ENCODE measurements around the gene OLIG3. TPM values are rescaled to one million over a fixed set of nuclear protein-coding genes. Genes with fewer than 3 reads are reported as not detected.

OLIG3 gene
- polyA plus RNA-seq, 2 donors = 0.02 TPM; not detected in 1

DNA sequence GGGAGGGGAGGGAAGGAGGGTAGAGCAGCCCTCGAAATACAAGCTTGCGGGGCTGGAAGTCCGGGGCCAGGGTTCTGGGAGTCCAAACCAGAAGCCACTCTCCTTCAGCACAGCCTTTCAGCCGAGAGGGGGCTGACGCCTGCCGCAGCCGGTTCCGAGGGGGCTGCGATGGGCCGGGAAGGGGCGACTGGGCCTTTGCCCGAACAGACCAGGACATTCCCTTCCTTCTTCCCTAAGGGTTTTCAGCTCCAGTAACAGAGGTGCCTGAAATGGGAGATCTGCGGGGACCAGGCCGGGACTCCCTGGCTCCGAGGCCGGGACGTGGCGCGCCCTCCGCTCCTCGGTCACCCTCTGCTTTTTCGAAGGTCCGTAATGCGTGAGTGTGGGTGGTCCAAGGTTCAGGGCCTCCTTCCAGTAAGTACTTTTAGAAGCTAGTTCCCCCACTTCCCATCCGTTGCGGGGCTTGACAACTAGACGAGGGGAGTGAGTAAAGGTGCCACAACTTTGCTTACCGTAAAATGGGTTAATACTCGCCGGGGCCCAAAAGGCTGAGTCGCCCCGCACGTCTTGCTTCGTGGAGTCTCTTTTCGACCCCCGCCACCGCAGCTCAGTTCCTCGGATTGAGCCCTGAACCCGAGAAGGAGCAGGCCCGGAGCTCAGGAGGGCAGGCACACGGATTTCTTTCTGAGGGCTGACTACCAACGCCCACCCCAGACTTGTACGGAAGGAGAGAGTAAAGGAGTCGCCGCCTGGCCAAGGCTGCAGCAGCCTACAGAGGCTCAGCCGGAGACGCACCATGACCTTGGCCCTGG, 2.9 kb upstream of the OLIG3 start:
- Histone ChIP-seq H3K36me3 (ENCODE audit: control insufficient read depth in 2 of 2, insufficient read depth in 2 of 2, low read length in 1 of 2) (no peaks in the 10 kb centered on the region), H3K4me1 (ENCODE audit: control insufficient read depth in 2 of 2, insufficient read depth in 2 of 2, low read length in 1 of 2) (peaks cover 15 to 21% of the 10 kb centered on the region in 2 donors), H3K27ac (ENCODE audit: low read depth in 2 of 2, low read length in 1 of 2) (no peak overlapping the region), H3K4me3 (ENCODE audit: low read depth in 1 of 2, low read length in 2 of 2) (peak overlapping the region; percentile 1 to 16), H3K27me3 (ENCODE audit: control insufficient read depth in 1 of 2, insufficient read depth in 2 of 2, low read length in 2 of 2) (peaks cover 10 to 55% of the 10 kb centered on the region in 2 donors), H3K9me3 (ENCODE audit: control insufficient read depth in 2 of 2, insufficient read depth in 1 of 2, low read depth in 1 of 2, low read length in 1 of 2) (peaks cover 0 to 10% of the 10 kb centered on the region in 2 donors)
- 11 to 13% methylated on average over 47 of the region's 47 CpGs for WGBS, 2 donors

- H3K27me3 ChIP-seq (ENCODE audit: control insufficient read depth in 1 of 2, insufficient read depth in 2 of 2, low read length in 2 of 2) = peaks cover 10 to 55% of the 10 kb centered on the region in 2 donors
- no peak overlapping the region for H3K4me3 ChIP-seq (ENCODE audit: low read depth in 1 of 2, low read length in 2 of 2)
- H3K4me1 ChIP-seq (ENCODE audit: control insufficient read depth in 2 of 2, insufficient read depth in 2 of 2, low read length in 1 of 2) = peaks cover 15 to 21% of the 10 kb centered on the region in 2 donors
- H3K27ac ChIP-seq (ENCODE audit: low read depth in 2 of 2, low read length in 1 of 2) = no peak overlapping the region
- H3K36me3 ChIP-seq (ENCODE audit: control insufficient read depth in 2 of 2, insufficient read depth in 2 of 2, low read length in 1 of 2) = no peaks in the 10 kb centered on the region
- peaks cover 0 to 10% of the 10 kb centered on the region in 2 donors for H3K9me3 ChIP-seq (ENCODE audit: control insufficient read depth in 2 of 2, insufficient read depth in 1 of 2, low read depth in 1 of 2, low read length in 1 of 2)
- WGBS, 2 donors = 10 to 13% methylated on average over 17 of the region's 17 CpGs
These were observed 2.2 kb upstream of the OLIG3 start for GRCh38 chr6:137496368-137496767.

GRCh38 chr6:137495703-137496336, 1.6 kb upstream of the OLIG3 start:
- Histone ChIP-seq H3K4me3 (ENCODE audit: low read depth in 1 of 2, low read length in 2 of 2) (no peak overlapping the region), H3K4me1 (ENCODE audit: control insufficient read depth in 2 of 2, insufficient read depth in 2 of 2, low read length in 1 of 2) (peaks cover 15 to 21% of the 10 kb centered on the region in 2 donors), H3K36me3 (ENCODE audit: control insufficient read depth in 2 of 2, insufficient read depth in 2 of 2, low read length in 1 of 2) (no peaks in the 10 kb centered on the region), H3K27ac (ENCODE audit: low read depth in 2 of 2, low read length in 1 of 2) (no peak overlapping the region), H3K27me3 (ENCODE audit: control insufficient read depth in 1 of 2, insufficient read depth in 2 of 2, low read length in 2 of 2) (peaks cover 14 to 55% of the 10 kb centered on the region in 2 donors), H3K9me3 (ENCODE audit: control insufficient read depth in 2 of 2, insufficient read depth in 1 of 2, low read depth in 1 of 2, low read length in 1 of 2) (peaks cover 0 to 10% of the 10 kb centered on the region in 2 donors)
- 11 to 12% methylated on average over 29 of the region's 29 CpGs for WGBS, 2 donors

GRCh38 chr6:137494988-137495702, 951 bp upstream of the OLIG3 start:
- Histone ChIP-seq H3K4me3 (ENCODE audit: low read depth in 1 of 2, low read length in 2 of 2) (no peak overlapping the region), H3K36me3 (ENCODE audit: control insufficient read depth in 2 of 2, insufficient read depth in 2 of 2, low read length in 1 of 2) (no peaks in the 10 kb centered on the region), H3K9me3 (ENCODE audit: control insufficient read depth in 2 of 2, insufficient read depth in 1 of 2, low read depth in 1 of 2, low read length in 1 of 2) (peaks cover 0 to 10% of the 10 kb centered on the region in 2 donors), H3K27ac (ENCODE audit: low read depth in 2 of 2, low read length in 1 of 2) (no peak overlapping the region), H3K4me1 (ENCODE audit: control insufficient read depth in 2 of 2, insufficient read depth in 2 of 2, low read length in 1 of 2) (peaks cover 15 to 21% of the 10 kb centered on the region in 2 donors), H3K27me3 (ENCODE audit: control insufficient read depth in 1 of 2, insufficient read depth in 2 of 2, low read length in 2 of 2) (peaks cover 17 to 55% of the 10 kb centered on the region in 2 donors)
- 11 to 12% methylated on average over 41 of the region's 41 CpGs for WGBS, 2 donors

GRCh38 chr6:137493218-137494038, 766 bp downstream of the OLIG3 start:
- 6 to 8% methylated on average over 74 to 77 of the region's 77 CpGs for WGBS, 2 donors
- peaks cover 20 to 65% of the 10 kb centered on the region in 2 donors for H3K27me3 ChIP-seq (ENCODE audit: control insufficient read depth in 1 of 2, insufficient read depth in 2 of 2, low read length in 2 of 2)
- peak overlapping the region in 1 of 2 donors; percentile 3 for H3K4me3 ChIP-seq (ENCODE audit: low read depth in 1 of 2, low read length in 2 of 2)

GRCh38 chr6:137492289-137493217, 1.6 kb downstream of the OLIG3 start:
- Histone ChIP-seq H3K4me1 (ENCODE audit: control insufficient read depth in 2 of 2, insufficient read depth in 2 of 2, low read length in 1 of 2) (peaks cover 15 to 19% of the 10 kb centered on the region in 2 donors), H3K4me3 (ENCODE audit: low read depth in 1 of 2, low read length in 2 of 2) (no peak overlapping the region), H3K9me3 (ENCODE audit: control insufficient read depth in 2 of 2, insufficient read depth in 1 of 2, low read depth in 1 of 2, low read length in 1 of 2) (peaks cover 0 to 21% of the 10 kb centered on the region in 2 donors), H3K27me3 (ENCODE audit: control insufficient read depth in 1 of 2, insufficient read depth in 2 of 2, low read length in 2 of 2) (peaks cover 20 to 66% of the 10 kb centered on the region in 2 donors), H3K27ac (ENCODE audit: low read depth in 2 of 2, low read length in 1 of 2) (no peak overlapping the region), H3K36me3 (ENCODE audit: control insufficient read depth in 2 of 2, insufficient read depth in 2 of 2, low read length in 1 of 2) (no peaks in the 10 kb centered on the region)
- WGBS, 2 donors = 21 to 37% methylated on average over 29 of the region's 29 CpGs

More at GRCh38 chr6:137493218-137494038, 766 bp downstream of the OLIG3 start:
- Histone ChIP-seq H3K27ac (ENCODE audit: low read depth in 2 of 2, low read length in 1 of 2) (no peak overlapping the region), H3K36me3 (ENCODE audit: control insufficient read depth in 2 of 2, insufficient read depth in 2 of 2, low read length in 1 of 2) (no peaks in the 10 kb centered on the region), H3K9me3 (ENCODE audit: control insufficient read depth in 2 of 2, insufficient read depth in 1 of 2, low read depth in 1 of 2, low read length in 1 of 2) (peaks cover 0 to 20% of the 10 kb centered on the region in 2 donors), H3K4me1 (ENCODE audit: control insufficient read depth in 2 of 2, insufficient read depth in 2 of 2, low read length in 1 of 2) (peaks cover 15 to 26% of the 10 kb centered on the region in 2 donors)

- Histone ChIP-seq H3K27ac (ENCODE audit: low read depth in 2 of 2, low read length in 1 of 2) (no peak overlapping the region), H3K9me3 (ENCODE audit: control insufficient read depth in 2 of 2, insufficient read depth in 1 of 2, low read depth in 1 of 2, low read length in 1 of 2) (peaks cover 0 to 22% of the 10 kb centered on the region in 2 donors), H3K27me3 (ENCODE audit: control insufficient read depth in 1 of 2, insufficient read depth in 2 of 2, low read length in 2 of 2) (peaks cover 20 to 66% of the 10 kb centered on the region in 2 donors), H3K4me1 (ENCODE audit: control insufficient read depth in 2 of 2, insufficient read depth in 2 of 2, low read length in 1 of 2) (peaks cover 14 to 15% of the 10 kb centered on the region in 2 donors), H3K4me3 (ENCODE audit: low read depth in 1 of 2, low read length in 2 of 2) (no peak overlapping the region), H3K36me3 (ENCODE audit: control insufficient read depth in 2 of 2, insufficient read depth in 2 of 2, low read length in 1 of 2) (no peaks in the 10 kb centered on the region)
- WGBS, 2 donors = 59 to 69% methylated on average over 6 of the region's 6 CpGs
These were observed 2.7 kb downstream of the OLIG3 start for GRCh38 chr6:137491478-137491877.

- Histone ChIP-seq H3K4me3 (ENCODE audit: low read depth in 1 of 2, low read length in 2 of 2) (no peak overlapping the region), H3K27me3 (ENCODE audit: control insufficient read depth in 1 of 2, insufficient read depth in 2 of 2, low read length in 2 of 2) (peaks cover 20 to 64% of the 10 kb centered on the region in 2 donors), H3K9me3 (ENCODE audit: control insufficient read depth in 2 of 2, insufficient read depth in 1 of 2, low read depth in 1 of 2, low read length in 1 of 2) (peaks cover 0 to 22% of the 10 kb centered on the region in 2 donors), H3K36me3 (ENCODE audit: control insufficient read depth in 2 of 2, insufficient read depth in 2 of 2, low read length in 1 of 2) (no peaks in the 10 kb centered on the region), H3K4me1 (ENCODE audit: control insufficient read depth in 2 of 2, insufficient read depth in 2 of 2, low read length in 1 of 2) (peaks cover 14 to 15% of the 10 kb centered on the region in 2 donors), H3K27ac (ENCODE audit: low read depth in 2 of 2, low read length in 1 of 2) (no peak overlapping the region)
- WGBS, 2 donors = 88 to 89% methylated on average over 4 of the region's 4 CpGs
These were observed 3.2 kb downstream of the OLIG3 start for GRCh38 chr6:137490961-137491360.
